CD4-positive, alpha-beta T cell (primary cell): ENCODE data around the gene TBRG1. TPM values are rescaled to one million over a fixed set of nuclear protein-coding genes. Genes with fewer than 3 reads are reported as not detected.
A peak's percentile ranks its signal among the peaks of the same experiment; 100 is the strongest.

Experiments used
- ATAC-seq: fragments of 200-7000 bp; cut with Tn5 transposase; one replicate; pipeline ENCODE4 v1.10.0; 2022; ENCODE audit warnings: mild to moderate bottlenecking; ENCODE audit not compliant: poor library complexity
- CTCF ChIA-PET: fragments of 350-600 bp; sonication (Branson Sonifier 250); formaldehyde crosslinking; loops from one replicate; lab custom pipeline; 2021; ENCODE audit warnings: antibody characterized with exemption, inconsistent platforms; lab: Charles Lee
- POLR2A ChIA-PET: fragments of 350-600 bp; sonication (Branson Sonifier 250); formaldehyde crosslinking; loops from one replicate; lab custom pipeline; 2021; ENCODE audit warnings: antibody characterized with exemption, inconsistent platforms; lab: Charles Lee
- DNase-seq, 14 experiments: peaks; one replicate each; pipeline ENCODE4 v3.0.0-alpha.2; 2013 to 2020; ENCODE audit warnings: mixed read lengths in 2 of 14
- H3K27ac ChIP-seq, 2 donors: one replicate each; pipeline versions ENCODE4 v1.5.1 to v1.7.0; 2013; ENCODE audit warnings: low read length in 2 of 2, low read depth in 1 of 2, mild to moderate bottlenecking in 1 of 2
- H3K27me3 ChIP-seq, 2 experiments: 1 replicate in 1 of 2; 2 replicates in 1 of 2; pipeline versions ENCODE4 v1.6.1 to v1.7.0; 2013; ENCODE audit warnings: low read length in 2 of 2, control low read depth in 1 of 2, mild to moderate bottlenecking in 1 of 2, moderate library complexity in 1 of 2; ENCODE audit not compliant: insufficient read depth in 2 of 2, control insufficient read depth in 1 of 2
- H3K36me3 ChIP-seq: one replicate; pipeline ENCODE4 v1.6.1; 2013; ENCODE audit warnings: low read length, control low read depth; ENCODE audit not compliant: insufficient read depth
- H3K4me1 ChIP-seq: one replicate; pipeline ENCODE4 v1.6.1; 2013; ENCODE audit warnings: low read length, control low read depth; ENCODE audit not compliant: insufficient read depth
- H3K4me3 ChIP-seq: one replicate; pipeline ENCODE4 v1.5.1; 2013; ENCODE audit warnings: mild to moderate bottlenecking, low read length, moderate library complexity
- H3K9me3 ChIP-seq, 2 experiments: 1 replicate in 1 of 2; 2 replicates in 1 of 2; pipeline versions ENCODE4 v1.6.1 to v1.7.0; 2013; ENCODE audit warnings: low read length in 2 of 2, mild to moderate bottlenecking in 2 of 2, control low read depth in 1 of 2, moderate library complexity in 1 of 2; ENCODE audit not compliant: control insufficient read depth in 1 of 2, insufficient read depth in 1 of 2
- H3K27ac Mint-ChIP-seq: one replicate; pipeline ENCODE4 v1.8.0; 2020; ENCODE audit warnings: mixed read lengths
- H3K27me3 Mint-ChIP-seq: one replicate; pipeline ENCODE4 v1.8.0; 2021; ENCODE audit warnings: mixed read lengths
- H3K36me3 Mint-ChIP-seq: one replicate; pipeline ENCODE4 v1.8.0; 2021; ENCODE audit warnings: low read depth, mixed read lengths
- H3K4me1 Mint-ChIP-seq: one replicate; pipeline ENCODE4 v1.8.0; 2021; ENCODE audit warnings: low read depth, mixed read lengths
- H3K4me3 Mint-ChIP-seq: one replicate; pipeline ENCODE4 v1.8.0; 2020; ENCODE audit warnings: mild to moderate bottlenecking, mixed read lengths
- H3K9me3 Mint-ChIP-seq: one replicate; pipeline ENCODE4 v1.8.0; 2020; ENCODE audit warnings: mixed read lengths
- intact Hi-C, 2 experiments: fragments of 100-400 bp; cut with DNase I in 1 of 2; cut with micrococcal nuclease in 1 of 2; formaldehyde crosslinking; loops; one replicate each; pipeline versions ENCODE4 v1.15.1 to v1.9.0; 2023 to 2025; cut with DNase I, micrococcal nuclease
- total RNA-seq, 174 experiments: library from RNA in 2 of 174; stranded (reverse) in 2 of 174; gene quantifications; one replicate each; pipeline ENCODE4 v1.2.3 and lab custom pipeline; 2021 to 2026
- TF ChIP-seq, protein P1 (sequence below): fragments of 200-600 bp; IDR thresholded peaks from one replicate; pipeline ENCODE4 v1.8.0; 2022; ENCODE audit warnings: antibody characterized with exemption, mild to moderate bottlenecking

The TBRG1 gene
- total RNA-seq, 2 experiments from 2014 or later, result 62.4 to 65.9 TPM

DNA sequence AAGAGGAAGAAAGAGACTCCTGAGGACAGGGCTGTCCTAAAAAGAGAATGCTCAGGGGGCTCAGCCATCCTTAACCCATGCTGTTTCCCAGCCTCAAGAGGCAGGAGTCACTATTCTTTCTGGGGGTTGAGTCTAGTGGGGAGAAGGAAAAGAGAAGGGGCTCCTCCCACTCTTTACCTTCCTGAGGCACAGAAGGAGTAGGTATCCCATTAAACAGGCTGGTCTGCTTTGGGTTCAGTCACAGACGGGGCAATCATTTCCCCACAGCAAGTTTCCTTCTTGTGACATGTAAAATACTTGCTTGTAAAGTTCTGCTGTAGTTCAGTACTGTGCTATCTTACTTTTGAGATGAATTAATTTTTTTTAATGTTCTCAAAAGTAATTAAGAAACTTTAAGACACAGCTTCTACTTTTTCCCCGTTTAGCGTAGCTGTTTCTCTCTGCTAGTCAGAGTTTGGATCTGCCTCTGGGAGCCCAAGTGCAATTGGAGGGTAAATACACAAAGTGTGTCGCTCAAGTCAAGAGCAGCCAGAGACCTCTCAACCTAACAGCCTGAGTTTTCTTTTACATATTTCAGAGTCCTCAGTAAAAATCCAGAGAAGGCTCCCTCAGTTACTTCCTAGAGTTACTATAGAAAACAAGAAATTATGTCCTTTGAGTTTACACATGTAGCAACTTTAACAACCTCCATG lies 37.8 kb upstream of the TBRG1 start:
- POLR2A ChIA-PET, result no interaction called here
- Mint-ChIP-seq H3K9me3 (no peaks in the 10 kb centered on the region), H3K27ac (no peak overlapping the region), H3K27me3 (peaks cover 33% of the 10 kb centered on the region), H3K36me3 (no peaks in the 10 kb centered on the region), H3K4me1 (no peaks in the 10 kb centered on the region), H3K4me3 (no peak overlapping the region)
- DNase-seq (no peak), ATAC-seq (no peak)
- no peaks in the 10 kb centered on the region for H3K4me1 ChIP-seq
- H3K9me3 ChIP-seq, result no peaks in the 10 kb centered on the region
- intact Hi-C loops, result loop anchor here (2.0 to 5.0 kb wide), 2 partner anchors 168 to 513 kb away; no protein-coding TSS in a partner anchor
- peaks cover 0 to 3% of the 10 kb centered on the region in 2 experiments for H3K27me3 ChIP-seq
- H3K27ac ChIP-seq, result no peak overlapping the region
- H3K36me3 ChIP-seq, result no peaks in the 10 kb centered on the region
- H3K4me3 ChIP-seq, result no peak overlapping the region
- TF ChIP-seq, protein P1, sequence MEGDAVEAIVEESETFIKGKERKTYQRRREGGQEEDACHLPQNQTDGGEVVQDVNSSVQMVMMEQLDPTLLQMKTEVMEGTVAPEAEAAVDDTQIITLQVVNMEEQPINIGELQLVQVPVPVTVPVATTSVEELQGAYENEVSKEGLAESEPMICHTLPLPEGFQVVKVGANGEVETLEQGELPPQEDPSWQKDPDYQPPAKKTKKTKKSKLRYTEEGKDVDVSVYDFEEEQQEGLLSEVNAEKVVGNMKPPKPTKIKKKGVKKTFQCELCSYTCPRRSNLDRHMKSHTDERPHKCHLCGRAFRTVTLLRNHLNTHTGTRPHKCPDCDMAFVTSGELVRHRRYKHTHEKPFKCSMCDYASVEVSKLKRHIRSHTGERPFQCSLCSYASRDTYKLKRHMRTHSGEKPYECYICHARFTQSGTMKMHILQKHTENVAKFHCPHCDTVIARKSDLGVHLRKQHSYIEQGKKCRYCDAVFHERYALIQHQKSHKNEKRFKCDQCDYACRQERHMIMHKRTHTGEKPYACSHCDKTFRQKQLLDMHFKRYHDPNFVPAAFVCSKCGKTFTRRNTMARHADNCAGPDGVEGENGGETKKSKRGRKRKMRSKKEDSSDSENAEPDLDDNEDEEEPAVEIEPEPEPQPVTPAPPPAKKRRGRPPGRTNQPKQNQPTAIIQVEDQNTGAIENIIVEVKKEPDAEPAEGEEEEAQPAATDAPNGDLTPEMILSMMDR, result no peak
- CTCF ChIA-PET, result no interaction called here

DNA sequence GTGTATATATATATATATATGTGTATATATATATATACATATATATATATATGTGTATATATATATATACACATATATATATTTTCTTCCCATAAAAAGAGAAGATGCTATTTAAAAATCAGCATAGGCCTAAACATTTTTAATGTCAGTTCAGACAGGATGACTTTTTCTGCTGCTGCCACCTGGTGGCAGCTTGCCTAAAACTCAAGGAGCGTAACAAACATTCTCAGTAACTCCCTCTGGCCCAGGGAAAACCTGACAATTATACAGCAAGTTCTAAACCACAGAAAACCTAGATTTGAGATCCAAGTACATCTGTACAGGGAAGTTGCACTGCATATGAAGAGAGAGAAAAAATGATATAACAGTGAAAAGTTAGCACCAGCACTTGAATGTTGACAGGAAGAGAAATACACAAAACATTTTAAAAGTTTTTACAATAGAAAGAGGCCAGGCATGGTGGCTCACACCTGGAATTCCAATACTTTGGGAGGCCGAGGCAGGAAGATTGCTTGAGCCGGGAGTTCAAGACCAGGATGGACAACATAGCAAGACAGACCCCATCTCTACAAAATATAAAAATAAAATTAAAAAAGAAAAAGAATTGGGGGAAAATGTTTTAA lies 36.3 kb upstream of the TBRG1 start:
- ATAC-seq, result no peak
- Histone ChIP-seq H3K9me3 (no peaks in the 10 kb centered on the region), H3K4me1 (no peaks in the 10 kb centered on the region), H3K27me3 (peaks cover 0 to 3% of the 10 kb centered on the region in 2 experiments), H3K27ac (no peak overlapping the region), H3K36me3 (no peaks in the 10 kb centered on the region), H3K4me3 (no peak overlapping the region)
- CTCF ChIA-PET, result interaction anchor here (0.6 to 1.4 kb wide), 7 partner anchors 9 to 1046 kb away, joined by 3 to 6 read pairs (median 3); no protein-coding TSS in a partner anchor
- Mint-ChIP-seq H3K27ac (no peak overlapping the region), H3K4me1 (no peaks in the 10 kb centered on the region), H3K27me3 (peaks cover 37% of the 10 kb centered on the region), H3K36me3 (no peaks in the 10 kb centered on the region), H3K9me3 (no peaks in the 10 kb centered on the region), H3K4me3 (no peak overlapping the region)
- TF ChIP-seq, protein P1, result peak; percentile 73
- DNase-seq, result peak in 13 of 14 experiments; percentile 5 to 59 (median 28)
- intact Hi-C loops, result loop anchor here in 1 of 2 experiments (2.0 to 5.0 kb wide), 2 partner anchors 172 to 514 kb away; no protein-coding TSS in a partner anchor
- POLR2A ChIA-PET, result no interaction called here

DNA sequence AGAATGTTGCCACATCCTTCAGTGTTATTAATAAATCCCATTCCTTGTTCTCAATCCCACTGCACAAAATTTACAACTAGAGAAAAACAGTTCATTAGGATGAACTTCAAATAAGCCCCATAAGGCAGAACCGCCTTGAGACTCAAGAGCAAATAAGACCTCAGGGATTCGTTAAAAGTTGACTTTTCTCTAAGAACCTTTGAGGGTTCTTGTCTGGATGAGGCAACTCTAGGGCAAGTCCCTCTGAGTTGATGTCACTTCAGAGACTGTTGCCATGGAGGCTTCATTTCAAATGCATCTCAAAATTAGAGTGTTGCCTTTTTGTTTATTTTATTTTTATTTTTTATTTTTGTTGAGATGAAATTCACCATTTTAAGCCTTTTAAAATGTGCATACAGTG lies 31.2 kb upstream of the TBRG1 start:
- H3K36me3 Mint-ChIP-seq, result no peaks in the 10 kb centered on the region
- Histone ChIP-seq H3K27ac (no peak overlapping the region), H3K4me3 (no peak overlapping the region), H3K9me3 (no peaks in the 10 kb centered on the region), H3K27me3 (peaks cover 5 to 12% of the 10 kb centered on the region in 2 experiments), H3K36me3 (no peaks in the 10 kb centered on the region), H3K4me1 (no peaks in the 10 kb centered on the region)
- TF ChIP-seq, protein P1, result no peak
- DNase-seq (no peak), ATAC-seq (no peak)
- no peaks in the 10 kb centered on the region for H3K9me3 Mint-ChIP-seq
- ChIA-PET POLR2A (no interaction called here), CTCF (no interaction called here)
- peaks cover 43% of the 10 kb centered on the region for H3K27me3 Mint-ChIP-seq
- no peak overlapping the region for H3K4me3 Mint-ChIP-seq
- intact Hi-C loops, result no loop called here
- H3K27ac Mint-ChIP-seq, result no peak overlapping the region
- H3K4me1 Mint-ChIP-seq, result no peaks in the 10 kb centered on the region
